ENCODE data around the gene RUNDC3A.

- no peak for TF ChIP-seq CTCF (IDR thresholded peaks at IDR 0.05)
- TF ChIP-seq POLR2AphosphoS5 (IDR thresholded peaks at IDR 0.05): no peak
- TF ChIP-seq EP300 (IDR thresholded peaks at IDR 0.05): no peak
- no peak for TF ChIP-seq POLR2A (IDR thresholded peaks at IDR 0.05; ENCODE audit: low read depth)
These were observed 1.1 kb downstream of the RUNDC3A start for GRCh38 chr17:44309472-44309871.
